IMR-90 (cell line): ENCODE data around the gene NME7. TPM values are rescaled to one million over a fixed set of nuclear protein-coding genes. Genes with fewer than 3 reads are reported as not detected.

Source experiments
- ATAC-seq: fragments of 200-7000 bp; cut with Tn5 transposase; 2 replicates; pipeline ENCODE4 v1.9.1; 2020; ENCODE audit warnings: low read depth, mild to moderate bottlenecking, moderate library complexity
- BruUV-seq: library from RNA; stranded (reverse); fragments of 400-500 nt; replicated peaks from 2 replicates; lab custom pipeline; 2021; lab: Mats Ljungman, UMichigan
- CTCF ChIA-PET: fragments of 300-600 bp; formaldehyde crosslinking; extraction: SDS; loops from one replicate; lab custom pipeline; 2021; ENCODE audit warnings: antibody characterized with exemption; lab: Yijun Ruan, JAX
- POLR2A ChIA-PET: fragments of 300-600 bp; sonication (Branson Sonifier 250); formaldehyde crosslinking; loops from one replicate; lab custom pipeline; 2022; ENCODE audit warnings: antibody characterized with exemption; ENCODE audit not compliant: unreplicated experiment; lab: Charles Lee
- DNase-seq: peaks from one replicate; pipeline ENCODE4 v3.0.0; 2013
- H2AFZ ChIP-seq: replicated peaks from 2 replicates; pipeline ENCODE3; 2013; ENCODE audit warnings: low read length, mild to moderate bottlenecking; ENCODE audit not compliant: poor library complexity
- H2AK5ac ChIP-seq: 2 replicates; pipeline ENCODE4 v1.6.1; 2013; ENCODE audit warnings: low read depth, low read length, inconsistent platforms
- H2AK9ac ChIP-seq: replicated peaks from 2 replicates; pipeline ENCODE3; 2013; ENCODE audit warnings: mild to moderate bottlenecking, low read depth, low read length, moderate library complexity; ENCODE audit not compliant: poor library complexity
- H2BK120ac ChIP-seq: 2 replicates; pipeline ENCODE4 v1.6.1; 2013; ENCODE audit warnings: low read depth, low read length, inconsistent platforms
- H2BK15ac ChIP-seq: 3 replicates; pipeline ENCODE4 v1.6.1; 2013; ENCODE audit warnings: low read depth, low read length, inconsistent platforms
- H2BK20ac ChIP-seq: 2 replicates; pipeline ENCODE4 v1.6.1; 2013; ENCODE audit warnings: low read depth, mild to moderate bottlenecking, inconsistent platforms, low read length, moderate library complexity
- H2BK5ac ChIP-seq: 2 replicates; pipeline ENCODE4 v1.6.1; 2013; ENCODE audit warnings: mild to moderate bottlenecking, low read depth, low read length, inconsistent platforms; ENCODE audit not compliant: poor library complexity, severe bottlenecking
- H3K14ac ChIP-seq: replicated peaks from 2 replicates; pipeline ENCODE4 v1.6.1; 2013; ENCODE audit warnings: low read depth, low read length, inconsistent platforms
- H3K18ac ChIP-seq: 2 replicates; pipeline ENCODE4 v1.6.1; 2013; ENCODE audit warnings: low read depth, low read length, control low read depth
- H3K23ac ChIP-seq: 2 replicates; pipeline ENCODE4 v1.6.1; 2013; ENCODE audit warnings: low read depth, low read length, inconsistent platforms
- H3K27ac ChIP-seq: 2 replicates; pipeline ENCODE4 v1.5.1; 2013; ENCODE audit warnings: mild to moderate bottlenecking, control low read depth, low read length; ENCODE audit not compliant: insufficient read depth
- H3K27me3 ChIP-seq: 2 replicates; pipeline ENCODE4 v1.6.1; 2013; ENCODE audit warnings: low read length; ENCODE audit not compliant: control insufficient read depth, insufficient read depth
- H3K36me3 ChIP-seq: 2 replicates; pipeline ENCODE4 v1.6.1; 2013; ENCODE audit warnings: low read length, mixed read lengths; ENCODE audit not compliant: control insufficient read depth, insufficient read depth
- H3K4ac ChIP-seq: 2 replicates; pipeline ENCODE4 v1.6.1; 2013; ENCODE audit warnings: low read depth, low read length, inconsistent platforms
- H3K4me1 ChIP-seq: 2 replicates; pipeline ENCODE4 v1.6.1; 2013; ENCODE audit warnings: low read length, mixed read lengths; ENCODE audit not compliant: control insufficient read depth, insufficient read depth
- H3K4me2 ChIP-seq: 2 replicates; pipeline ENCODE4 v1.6.1; 2013; ENCODE audit warnings: low read depth, mild to moderate bottlenecking, control low read depth, low read length, moderate library complexity
- H3K4me3 ChIP-seq: 2 replicates; pipeline ENCODE4 v1.5.1; 2013; ENCODE audit warnings: low read depth, mild to moderate bottlenecking, control low read depth, low read length, moderate library complexity; ENCODE audit not compliant: insufficient read depth
- H3K56ac ChIP-seq: 2 replicates; pipeline ENCODE4 v1.6.1; 2013; ENCODE audit warnings: low read length, inconsistent platforms; ENCODE audit not compliant: insufficient read depth; ENCODE audit errors: extremely low read depth
- H3K79me1 ChIP-seq, 2 experiments: 2 replicates each; pipeline ENCODE4 v1.6.1; 2013; ENCODE audit warnings: low read length in 2 of 2, inconsistent platforms in 1 of 2, low read depth in 1 of 2
- H3K9ac ChIP-seq: 2 replicates; pipeline ENCODE4 v1.6.1; 2013; ENCODE audit warnings: low read depth, low read length, control low read depth
- H3K9me1 ChIP-seq: 2 replicates; pipeline ENCODE4 v1.6.1; 2013; ENCODE audit warnings: low read length, inconsistent platforms; ENCODE audit not compliant: insufficient read depth
- H3K9me3 ChIP-seq: 2 replicates; pipeline ENCODE4 v1.6.1; 2013; ENCODE audit warnings: low read length; ENCODE audit not compliant: control insufficient read depth, insufficient read depth
- H4K20me1 ChIP-seq: 2 replicates; pipeline ENCODE4 v1.6.1; 2013; ENCODE audit warnings: low read length, inconsistent platforms; ENCODE audit not compliant: insufficient read depth
- H4K5ac ChIP-seq: 2 replicates; pipeline ENCODE4 v1.6.1; 2013; ENCODE audit warnings: mild to moderate bottlenecking, low read depth, low read length, control low read depth
- H4K8ac ChIP-seq, 2 experiments: 2 replicates each; pipeline ENCODE4 v1.6.1; 2013; ENCODE audit warnings: low read depth in 2 of 2, low read length in 2 of 2, control low read depth in 1 of 2, inconsistent platforms in 1 of 2
- H4K91ac ChIP-seq: 2 replicates; pipeline ENCODE4 v1.6.1; 2013; ENCODE audit warnings: low read depth, low read length, inconsistent platforms; ENCODE audit not compliant: insufficient read depth
- BHLHE40 ChIP-seq: fragments of 150-350 bp; IDR thresholded peaks from 2 replicates; pipeline ENCODE4 v1.6.1; 2016; ENCODE audit warnings: mild to moderate bottlenecking, low read depth, low read length
- CEBPB ChIP-seq: IDR thresholded peaks from 2 replicates; pipeline ENCODE4 v1.6.1; 2012; ENCODE audit warnings: low read depth, low read length, improper control_type of control experiment
- FOS ChIP-seq: fragments of 150-350 bp; IDR thresholded peaks from 2 replicates; pipeline ENCODE4 v1.6.1; 2016; ENCODE audit warnings: low read depth, low read length
- MAFK ChIP-seq: IDR thresholded peaks from 2 replicates; pipeline ENCODE4 v1.6.1; 2012; ENCODE audit warnings: low read depth, low read length, improper control_type of control experiment
- MAZ ChIP-seq: IDR thresholded peaks from 2 replicates; pipeline ENCODE4 v1.6.1; 2012; ENCODE audit warnings: low read depth, mild to moderate bottlenecking, low read length, improper control_type of control experiment, moderate library complexity, borderline replicate concordance
- MXI1 ChIP-seq: IDR thresholded peaks from 2 replicates; pipeline ENCODE4 v1.6.1; 2012; ENCODE audit warnings: low read depth, mild to moderate bottlenecking, low read length, moderate library complexity, borderline replicate concordance
- RCOR1 ChIP-seq: IDR thresholded peaks from 2 replicates; pipeline ENCODE4 v1.6.1; 2012; ENCODE audit warnings: mild to moderate bottlenecking, low read length, improper control_type of control experiment; ENCODE audit not compliant: insufficient replicate concordance
- RFX5 ChIP-seq: IDR thresholded peaks from 2 replicates; pipeline ENCODE4 v1.8.0; 2012; ENCODE audit warnings: low read depth, mild to moderate bottlenecking, low read length, moderate library complexity
- SMC3 ChIP-seq: fragments of 150-350 bp; IDR thresholded peaks from 2 replicates; pipeline ENCODE4 v1.6.1; 2016; ENCODE audit warnings: low read depth, mild to moderate bottlenecking, antibody characterized with exemption, low read length, moderate library complexity
- dilution Hi-C: fragments of 300-500 bp; cut with HindIII; formaldehyde crosslinking; loops from one replicate; pipeline ENCODE4 v1.14.3; 2018; ENCODE audit warnings: low sequenced_read_pairs; ENCODE audit not compliant: unreplicated experiment
- in situ Hi-C: fragments of 300-500 bp; cut with MboI; formaldehyde crosslinking; loops from 3 replicates; pipeline ENCODE4 v1.14.3; 2019; ENCODE audit warnings: low sequenced_read_pairs, inconsistent platforms, mixed read lengths
- intact Hi-C: fragments of 100-400 bp; cut with micrococcal nuclease; formaldehyde crosslinking; loops from 2 replicates; pipeline ENCODE4 v1.10.0; 2022
- polyA plus RNA-seq, 3 experiments: library from polyadenylated mRNA; depleted of rRNA; stranded (reverse); fragments of >200 nt; gene quantifications; 2 replicates each; pipeline ENCODE4 v1.2.3, GENCODE V29; 2012; ENCODE audit warnings: low replicate concordance in 1 of 3
- total RNA-seq: library from RNA; depleted of rRNA; stranded (reverse); fragments of >200 nt; gene quantifications from 2 replicates; pipeline ENCODE4 v1.2.3, GENCODE V29; 2012

The NME7 gene
- total and polyA plus RNA-seq, 2 of the 4 experiments (the other 2 are of a cell fraction): 18.3 to 22.4 TPM

- intact Hi-C loops (loop anchor here (10.0 kb wide), 1 partner anchor 705 kb away; no protein-coding TSS in a partner anchor), dilution Hi-C loops (no loop called here), in situ Hi-C loops (loop anchor here (10.0 kb wide), 1 partner anchor 905 kb away; no protein-coding TSS in a partner anchor)
- no peaks in the 10 kb centered on the region for H3K4me1 ChIP-seq
- no peak overlapping the region for H2AFZ ChIP-seq
- CTCF ChIA-PET: no interaction called here
- H4K5ac ChIP-seq: no peak overlapping the region
- H4K8ac ChIP-seq: no peak overlapping the region
- H3K18ac ChIP-seq: no peak overlapping the region
- no TSS peak for BruUV-seq
- no peaks in the 10 kb centered on the region for H3K27me3 ChIP-seq
- H3K4ac ChIP-seq: no peak overlapping the region
- no peak overlapping the region for H3K4me3 ChIP-seq
- no peak overlapping the region for H3K9ac ChIP-seq
- H3K4me2 ChIP-seq: no peak overlapping the region
- no peak overlapping the region for H2BK20ac ChIP-seq
- no peak overlapping the region for H3K56ac ChIP-seq
- 0 out of 2 replicates have a peak, but pooled peaks cover 1% of the 10 kb centered on the region for H3K36me3 ChIP-seq
- ATAC-seq (no peak), DNase-seq (no peak)
- H2AK9ac ChIP-seq: no peak overlapping the region
- H4K20me1 ChIP-seq: no peaks in the 10 kb centered on the region
- no peak overlapping the region for H3K23ac ChIP-seq
- no peaks in the 10 kb centered on the region for H3K9me1 ChIP-seq
- no peak overlapping the region for H2BK5ac ChIP-seq
- H3K27ac ChIP-seq: no peak overlapping the region
- no peaks in the 10 kb centered on the region for H3K9me3 ChIP-seq
- no peak for TF ChIP-seq MAFK
- no peak for TF ChIP-seq CEBPB
- no peak for TF ChIP-seq FOS
- TF ChIP-seq MAZ: no peak
- no peak for TF ChIP-seq SMC3
- TF ChIP-seq MXI1: no peak
- TF ChIP-seq RCOR1: no peak
- no peak for TF ChIP-seq BHLHE40
- no peak for TF ChIP-seq RFX5
- POLR2A ChIA-PET: no interaction called here
- H2AK5ac ChIP-seq: no peak overlapping the region
- no peak overlapping the region for H3K14ac ChIP-seq
- peaks cover 0 to 3% of the 10 kb centered on the region in 2 experiments; a peak in 1 of 4 replicates for H3K79me1 ChIP-seq
- no peak overlapping the region for H2BK120ac ChIP-seq
- H2BK15ac ChIP-seq: no peak overlapping the region
- H4K91ac ChIP-seq: no peak overlapping the region
Measured at GRCh38 chr1:169339773-169340172, 27.8 kb downstream of the NME7 start.
